ENCODE results near the gene NECTIN3. TPM values are rescaled to one million over a fixed set of nuclear protein-coding genes. Genes with fewer than 3 reads are reported as not detected.

Gene NECTIN3
- total RNA-seq, 3 donors from 2014 or later = 17.1 to 33.0 (median 19.7) TPM

DNA sequence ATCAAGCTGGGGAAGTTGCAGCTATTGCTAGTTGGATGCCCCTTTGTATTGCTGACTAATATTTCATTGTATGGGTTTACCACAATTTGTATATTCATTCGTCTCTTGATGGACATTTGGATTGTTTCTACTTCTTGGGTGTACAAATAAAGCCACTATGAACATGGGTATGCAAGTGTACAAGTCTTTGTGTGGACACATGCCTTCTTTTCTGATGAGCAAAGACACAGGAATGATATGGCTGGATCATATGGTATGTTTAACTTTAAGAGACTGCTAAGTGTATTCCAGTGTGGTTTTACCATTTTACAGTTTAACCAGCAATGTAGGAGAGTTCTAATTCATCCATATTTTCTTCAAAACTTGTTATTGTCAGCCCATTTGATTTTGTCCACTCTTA lies 32.2 kb downstream of the NECTIN3 start:
- Histone ChIP-seq H3K36me3 (no peaks in the 10 kb centered on the region), H3K4me1 (no peaks in the 10 kb centered on the region), H3K4me3 (no peak overlapping the region), H3K27me3 (no peaks in the 10 kb centered on the region), H3K9me3 (no peaks in the 10 kb centered on the region), H3K27ac (no peak overlapping the region)
- intact Hi-C loops (cut with DNase I; ENCODE audit: low total_unique reads) = no loop called here
- no peak for TF ChIP-seq POLR2AphosphoS5 (IDR thresholded peaks at IDR 0.05)
- TF ChIP-seq POLR2A (IDR thresholded peaks at IDR 0.05) = no peak
- TF ChIP-seq, protein P1, sequence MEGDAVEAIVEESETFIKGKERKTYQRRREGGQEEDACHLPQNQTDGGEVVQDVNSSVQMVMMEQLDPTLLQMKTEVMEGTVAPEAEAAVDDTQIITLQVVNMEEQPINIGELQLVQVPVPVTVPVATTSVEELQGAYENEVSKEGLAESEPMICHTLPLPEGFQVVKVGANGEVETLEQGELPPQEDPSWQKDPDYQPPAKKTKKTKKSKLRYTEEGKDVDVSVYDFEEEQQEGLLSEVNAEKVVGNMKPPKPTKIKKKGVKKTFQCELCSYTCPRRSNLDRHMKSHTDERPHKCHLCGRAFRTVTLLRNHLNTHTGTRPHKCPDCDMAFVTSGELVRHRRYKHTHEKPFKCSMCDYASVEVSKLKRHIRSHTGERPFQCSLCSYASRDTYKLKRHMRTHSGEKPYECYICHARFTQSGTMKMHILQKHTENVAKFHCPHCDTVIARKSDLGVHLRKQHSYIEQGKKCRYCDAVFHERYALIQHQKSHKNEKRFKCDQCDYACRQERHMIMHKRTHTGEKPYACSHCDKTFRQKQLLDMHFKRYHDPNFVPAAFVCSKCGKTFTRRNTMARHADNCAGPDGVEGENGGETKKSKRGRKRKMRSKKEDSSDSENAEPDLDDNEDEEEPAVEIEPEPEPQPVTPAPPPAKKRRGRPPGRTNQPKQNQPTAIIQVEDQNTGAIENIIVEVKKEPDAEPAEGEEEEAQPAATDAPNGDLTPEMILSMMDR (IDR thresholded peaks at IDR 0.05) = no peak
- DNase-seq (ENCODE audit: low spot score in 2 of 2) = no peak

DNA sequence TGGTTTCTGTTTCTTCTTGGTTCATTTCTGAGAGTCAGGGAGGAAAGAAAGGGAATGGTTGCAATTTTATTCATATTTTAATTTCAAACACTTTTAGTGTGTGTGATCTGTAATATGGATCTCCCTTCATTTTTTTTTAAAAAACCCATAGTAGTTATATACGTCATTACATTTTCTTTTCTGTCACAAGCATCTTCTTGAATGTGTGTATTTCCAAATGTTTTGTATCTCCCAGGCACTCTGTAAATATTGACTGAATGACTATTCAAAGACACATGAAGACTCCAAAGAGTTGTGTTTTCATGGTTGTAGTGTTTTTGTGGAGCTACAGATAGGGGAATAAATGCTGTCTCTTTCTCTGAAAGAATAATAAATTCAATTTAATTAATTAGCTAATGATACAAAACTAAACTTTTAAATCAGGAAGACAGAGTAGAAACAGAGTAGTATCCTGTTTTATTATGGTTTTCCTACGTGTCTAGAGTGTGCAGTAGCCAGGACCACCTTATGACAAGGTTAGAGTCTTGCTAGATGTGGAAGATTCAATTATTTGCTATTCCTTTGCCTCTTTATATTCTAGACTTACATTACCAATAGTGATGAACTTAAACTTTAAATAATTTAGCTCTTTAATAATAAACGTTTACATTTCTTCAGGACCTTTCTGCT lies 35.5 kb downstream of the NECTIN3 start:
- DNase-seq (ENCODE audit: low spot score in 2 of 2) = no peak
- H3K9me3 ChIP-seq = no peaks in the 10 kb centered on the region
- no peak overlapping the region for H3K27ac ChIP-seq
- no peaks in the 10 kb centered on the region for H3K27me3 ChIP-seq
- no peaks in the 10 kb centered on the region for H3K4me1 ChIP-seq
- TF ChIP-seq POLR2A (IDR thresholded peaks at IDR 0.05) = no peak
- no peak for TF ChIP-seq POLR2AphosphoS5 (IDR thresholded peaks at IDR 0.05)
- TF ChIP-seq, protein P1 (IDR thresholded peaks at IDR 0.05) = no peak
- H3K4me3 ChIP-seq = no peak overlapping the region
- intact Hi-C loops (cut with DNase I; ENCODE audit: low total_unique reads) = no loop called here
- H3K36me3 ChIP-seq = no peaks in the 10 kb centered on the region

DNA sequence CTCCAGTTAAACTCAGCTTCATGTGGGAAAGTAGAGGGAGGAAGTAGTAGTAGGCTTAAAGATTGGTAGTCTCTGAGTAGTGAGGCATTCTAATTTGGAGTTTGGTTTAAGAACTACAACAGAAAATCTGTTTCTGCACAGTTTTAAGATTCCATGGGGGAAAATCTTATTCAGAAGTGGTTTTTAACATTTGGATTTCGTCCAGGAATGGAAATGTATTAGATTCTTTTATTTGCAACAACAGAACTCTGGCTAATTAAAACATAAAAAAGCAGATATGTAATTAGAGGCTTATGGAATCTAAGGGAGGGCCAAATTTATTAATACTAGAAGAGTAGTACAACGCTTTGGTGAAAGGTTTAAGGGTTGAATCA lies 36.0 kb downstream of the NECTIN3 start:
- no peak for TF ChIP-seq POLR2AphosphoS5 (IDR thresholded peaks at IDR 0.05)
- no peak for TF ChIP-seq POLR2A (IDR thresholded peaks at IDR 0.05)
- TF ChIP-seq, protein P1 (IDR thresholded peaks at IDR 0.05) = no peak
- no peak for DNase-seq (ENCODE audit: low spot score in 2 of 2)
- Histone ChIP-seq H3K27ac (no peak overlapping the region), H3K9me3 (no peaks in the 10 kb centered on the region), H3K27me3 (no peaks in the 10 kb centered on the region), H3K36me3 (no peaks in the 10 kb centered on the region), H3K4me3 (no peak overlapping the region), H3K4me1 (no peaks in the 10 kb centered on the region)
- intact Hi-C loops (cut with DNase I; ENCODE audit: low total_unique reads) = no loop called here

DNA sequence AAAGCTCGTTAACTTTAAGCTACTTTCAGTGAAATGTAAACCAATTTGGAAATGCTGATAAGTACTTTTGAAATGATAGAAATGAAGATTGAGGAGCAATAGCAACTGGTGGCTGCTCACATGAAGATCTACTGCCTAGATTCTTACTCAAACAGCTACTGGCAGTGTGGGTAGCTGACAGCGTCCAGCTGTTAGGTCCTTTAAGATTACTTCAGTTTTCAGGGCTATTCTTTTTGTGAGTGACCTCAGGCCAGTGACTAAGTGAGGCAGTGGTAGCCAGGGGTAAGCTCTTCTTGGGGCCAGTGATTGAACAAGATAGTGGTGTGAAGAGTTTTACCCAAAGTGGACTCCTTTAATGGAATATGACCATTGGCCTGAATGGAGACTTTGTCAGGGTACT lies 41.3 kb downstream of the NECTIN3 start:
- H3K4me3 ChIP-seq = no peak overlapping the region
- no peak for DNase-seq (ENCODE audit: low spot score in 2 of 2)
- TF ChIP-seq POLR2AphosphoS5 (IDR thresholded peaks at IDR 0.05) = no peak
- no peak for TF ChIP-seq POLR2A (IDR thresholded peaks at IDR 0.05)
- TF ChIP-seq, protein P1 (IDR thresholded peaks at IDR 0.05) = no peak
- H3K9me3 ChIP-seq = no peaks in the 10 kb centered on the region
- no peaks in the 10 kb centered on the region for H3K36me3 ChIP-seq
- no peaks in the 10 kb centered on the region for H3K4me1 ChIP-seq
- intact Hi-C loops (cut with DNase I; ENCODE audit: low total_unique reads) = no loop called here
- H3K27me3 ChIP-seq = no peaks in the 10 kb centered on the region
- no peak overlapping the region for H3K27ac ChIP-seq

DNA sequence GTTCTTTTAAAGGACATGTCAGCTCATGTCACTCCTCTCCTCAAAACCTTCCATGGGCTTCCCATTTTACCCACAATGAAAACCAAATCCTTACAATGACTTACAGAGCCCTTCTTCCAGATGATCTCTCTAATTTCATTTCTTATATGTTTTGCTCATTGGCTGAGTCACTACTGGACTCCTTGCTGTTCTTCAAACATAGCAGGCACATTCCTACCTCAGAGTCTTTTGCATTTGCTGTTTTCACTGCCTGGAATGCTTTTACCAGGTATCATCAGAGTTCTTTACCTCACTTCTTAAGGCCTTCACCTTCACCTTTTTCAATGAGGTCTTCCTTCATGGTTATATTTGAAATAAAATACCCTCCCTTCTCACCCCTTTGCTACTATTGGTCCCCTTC lies 57.3 kb downstream of the NECTIN3 start:
- no peak for DNase-seq (ENCODE audit: low spot score in 2 of 2)
- no peaks in the 10 kb centered on the region for H3K9me3 ChIP-seq
- intact Hi-C loops (cut with DNase I; ENCODE audit: low total_unique reads) = no loop called here
- H3K36me3 ChIP-seq = no peaks in the 10 kb centered on the region
- no peak overlapping the region for H3K27ac ChIP-seq
- H3K27me3 ChIP-seq = no peaks in the 10 kb centered on the region
- TF ChIP-seq POLR2A (IDR thresholded peaks at IDR 0.05) = no peak
- TF ChIP-seq, protein P1 (IDR thresholded peaks at IDR 0.05) = no peak
- no peak for TF ChIP-seq POLR2AphosphoS5 (IDR thresholded peaks at IDR 0.05)
- no peaks in the 10 kb centered on the region for H3K4me1 ChIP-seq
- H3K4me3 ChIP-seq = no peak overlapping the region

Measured in breast epithelium (tissue), 4 donors.